T-helper 1 cell (primary cell): Measurements from ENCODE around the gene PXMP2.
"Not testable (repeated sequence)": the region's sequence is repeated elsewhere in the genome, so short reads cannot be mapped to it uniquely, and the experiment has no call there.

Experiments
- DNase-seq, 5 donors: peaks; one replicate each; pipeline ENCODE4 v3.0.0-alpha.2; 2012 to 2020

PXMP2 gene

GRCh38 chr12:132724506-132725241 is 37.3 kb downstream of the PXMP2 start:
- DNase-seq = no peak

GRCh38 chr12:132726386-132726785 is 39.0 kb downstream of the PXMP2 start:
- DNase-seq = no peak

GRCh38 chr12:132727091-132727794 is 39.9 kb downstream of the PXMP2 start:
- DNase-seq = no peak

GRCh38 chr12:132728502-132728901 is 41.1 kb downstream of the PXMP2 start:
- no peak for DNase-seq

- no peak for DNase-seq
These were observed 42.3 kb downstream of the PXMP2 start for GRCh38 chr12:132729541-132730320.

GRCh38 chr12:132730353-132730752 is 43.0 kb downstream of the PXMP2 start:
- DNase-seq = no peak

- no peak for DNase-seq
These were observed 44.2 kb downstream of the PXMP2 start for GRCh38 chr12:132731574-132731973.

- DNase-seq = no peak
These were observed 46.8 kb downstream of the PXMP2 start for GRCh38 chr12:132734206-132734605.

GRCh38 chr12:132735496-132735895 is 48.1 kb downstream of the PXMP2 start:
- no peak for DNase-seq

GRCh38 chr12:132736378-132736777 is 49.0 kb downstream of the PXMP2 start:
- DNase-seq = no peak

GRCh38 chr12:132736913-132737312 is 49.5 kb downstream of the PXMP2 start:
- DNase-seq = no peak

- DNase-seq = no peak
These were observed 52.4 kb downstream of the PXMP2 start for GRCh38 chr12:132739600-132740312.

GRCh38 chr12:132740313-132740646 is 52.9 kb downstream of the PXMP2 start:
- no peak for DNase-seq

- no peak for DNase-seq
These were observed 53.3 kb downstream of the PXMP2 start for GRCh38 chr12:132740652-132741051.

- DNase-seq = no peak
These were observed 54.2 kb downstream of the PXMP2 start for GRCh38 chr12:132741620-132742019.

GRCh38 chr12:132743831-132744230 is 56.4 kb downstream of the PXMP2 start:
- no peak for DNase-seq

- DNase-seq = no peak
These were observed 59.2 kb downstream of the PXMP2 start for GRCh38 chr12:132746613-132747012.

GRCh38 chr12:132747395-132747794 is 60.0 kb downstream of the PXMP2 start:
- no peak for DNase-seq

- DNase-seq = no peak
These were observed 60.5 kb downstream of the PXMP2 start for GRCh38 chr12:132747896-132748295.

- DNase-seq = no peak
These were observed 60.9 kb downstream of the PXMP2 start for GRCh38 chr12:132748319-132748718.

GRCh38 chr12:132753670-132754069 is 66.3 kb downstream of the PXMP2 start:
- not testable (repeated sequence) for DNase-seq

GRCh38 chr12:132754160-132754932 is 67.0 kb downstream of the PXMP2 start:
- no peak for DNase-seq
